Natural killer cell (primary cell): ENCODE data around the gene GFPT2. TPM values are rescaled to one million over a fixed set of nuclear protein-coding genes. Genes with fewer than 3 reads are reported as not detected.

Experiments
- ATAC-seq, 3 donors: fragments of 150-1000 bp in 2 of 3; fragments of 200-7000 bp in 1 of 3; cut with Tn5 transposase; 1 replicate in 1 of 3; 2 replicates in 2 of 3; pipeline ENCODE4 v1.10.0; 2021; ENCODE audit warnings: mild to moderate bottlenecking in 2 of 3, moderate library complexity in 2 of 3
- DNase-seq, 2 donors: peaks; one replicate each; pipeline versions ENCODE4 v3.0.0 to v3.0.0-alpha.2; 2013 to 2021; ENCODE audit warnings: mixed read lengths in 1 of 2
- H3K27ac ChIP-seq: one replicate; pipeline ENCODE4 v1.5.1; 2013; ENCODE audit warnings: mild to moderate bottlenecking, low read length
- H3K27me3 ChIP-seq: one replicate; pipeline ENCODE4 v1.6.1; 2013; ENCODE audit warnings: low read length; ENCODE audit not compliant: control insufficient read depth, insufficient read depth
- H3K36me3 ChIP-seq: one replicate; pipeline ENCODE4 v1.6.1; 2013; ENCODE audit warnings: low read length; ENCODE audit not compliant: control insufficient read depth, insufficient read depth
- H3K4me1 ChIP-seq: one replicate; pipeline ENCODE4 v1.6.1; 2013; ENCODE audit warnings: low read length; ENCODE audit not compliant: control insufficient read depth, insufficient read depth
- H3K4me3 ChIP-seq: one replicate; pipeline ENCODE4 v1.5.1; 2013; ENCODE audit warnings: low read length
- H3K9me3 ChIP-seq: one replicate; pipeline ENCODE4 v1.6.1; 2013; ENCODE audit warnings: low read length; ENCODE audit not compliant: control insufficient read depth, insufficient read depth
- H3K27ac Mint-ChIP-seq, 2 donors: one replicate each; pipeline ENCODE4 v1.8.0; 2022; ENCODE audit warnings: mild to moderate bottlenecking in 2 of 2, mixed read lengths in 2 of 2, moderate library complexity in 1 of 2
- H3K27me3 Mint-ChIP-seq, 2 donors: one replicate each; pipeline ENCODE4 v1.8.0; 2022; ENCODE audit warnings: low read depth in 2 of 2, mixed read lengths in 2 of 2
- H3K36me3 Mint-ChIP-seq: one replicate; pipeline ENCODE4 v1.8.0; 2022; ENCODE audit warnings: mixed read lengths
- H3K4me1 Mint-ChIP-seq, 2 donors: one replicate each; pipeline ENCODE4 v1.8.0; 2022; ENCODE audit warnings: mixed read lengths in 2 of 2
- H3K4me3 Mint-ChIP-seq: one replicate; pipeline ENCODE4 v1.8.0; 2022; ENCODE audit warnings: mild to moderate bottlenecking, moderate library complexity, mixed read lengths
- H3K9me3 Mint-ChIP-seq, 2 donors: one replicate each; pipeline ENCODE4 v1.8.0; 2022; ENCODE audit warnings: mixed read lengths in 2 of 2
- CTCF ChIP-seq: fragments of 200-600 bp; IDR thresholded peaks from one replicate; pipeline ENCODE4 v1.8.0; 2022; ENCODE audit warnings: antibody characterized with exemption
- WGBS: methylation state at CpG from one replicate; pipeline ENCODE4 v1.1.7; 2013; ENCODE audit warnings: missing lambda C conversion rate; ENCODE audit not compliant: insufficient coverage; 5-methylcytosine and 5-hydroxymethylcytosine counted together
- intact Hi-C: fragments of 100-400 bp; cut with micrococcal nuclease; formaldehyde crosslinking; loops from one replicate; pipeline ENCODE4 v1.14.2; 2022
- total RNA-seq, 4 donors: library from RNA; stranded (reverse); fragments of 120-200 nt in 1 of 4; gene quantifications; one replicate each; pipeline versions ENCODE4 v1.2.3 to v1.2.4, GENCODE V29; 2013 to 2022

GFPT2 gene
- total RNA-seq, 3 donors from 2014 or later (not counting 1 experiment from before 2014, with no cell fraction given), result 0.56 to 0.86 TPM; not detected in 1

DNA sequence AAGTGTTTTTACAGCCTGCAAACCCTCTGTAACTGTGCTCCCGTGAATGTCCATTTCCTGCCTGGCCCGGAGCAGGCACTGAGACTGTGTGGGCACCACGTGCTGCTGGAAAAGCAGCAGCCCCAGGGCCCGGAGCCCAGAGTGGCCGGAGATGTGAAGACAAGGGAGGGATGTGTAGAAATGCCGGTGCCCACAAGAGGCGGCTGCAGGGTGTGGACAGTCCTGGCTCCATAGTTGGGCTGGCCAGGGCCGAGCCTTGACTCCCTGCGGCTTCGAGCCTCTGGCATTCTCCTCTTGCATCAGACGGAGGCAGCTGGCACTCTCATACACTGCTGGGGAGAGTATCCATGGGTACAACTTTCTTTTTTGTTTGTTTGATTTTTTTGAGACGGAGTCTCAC lies 13.2 kb upstream of the GFPT2 start:
- Histone ChIP-seq H3K4me3 (no peak overlapping the region), H3K4me1 (peaks cover 21% of the 10 kb centered on the region), H3K27ac (no peak overlapping the region), H3K36me3 (no peaks in the 10 kb centered on the region), H3K9me3 (no peaks in the 10 kb centered on the region), H3K27me3 (no peaks in the 10 kb centered on the region)
- Mint-ChIP-seq H3K4me1 (peaks cover 10 to 17% of the 10 kb centered on the region in 2 donors), H3K4me3 (no peak overlapping the region), H3K36me3 (no peaks in the 10 kb centered on the region), H3K27ac (no peak overlapping the region), H3K27me3 (peaks cover 0 to 11% of the 10 kb centered on the region in 2 donors), H3K9me3 (no peaks in the 10 kb centered on the region)
- 77% methylated on average over 12 of the region's 12 CpGs for WGBS
- intact Hi-C loops, result no loop called here
- no peak for TF ChIP-seq CTCF
- ATAC-seq (no peak), DNase-seq (no peak)

DNA sequence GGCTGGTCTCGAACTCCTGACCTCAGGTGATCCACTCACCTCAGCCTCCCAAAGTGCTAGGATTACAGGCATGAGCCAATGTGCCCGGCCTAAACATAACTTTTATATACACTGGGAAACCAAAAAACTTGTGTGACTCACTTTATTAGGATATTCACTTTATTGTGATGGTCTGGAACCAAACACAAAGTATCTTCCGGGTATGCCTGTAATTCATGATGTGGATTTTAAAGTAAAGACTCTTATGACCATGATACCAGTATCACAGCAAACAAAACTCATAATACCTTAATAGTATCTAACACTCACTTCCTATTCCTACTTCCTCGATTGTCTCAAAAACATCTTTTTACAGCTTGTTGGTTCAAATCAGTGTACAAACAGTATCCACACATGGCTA lies 12.7 kb upstream of the GFPT2 start:
- ATAC-seq, result no peak
- H3K4me3 Mint-ChIP-seq, result no peak overlapping the region
- Histone ChIP-seq H3K9me3 (no peaks in the 10 kb centered on the region), H3K27me3 (no peaks in the 10 kb centered on the region), H3K4me3 (no peak overlapping the region), H3K36me3 (no peaks in the 10 kb centered on the region), H3K4me1 (peaks cover 21% of the 10 kb centered on the region), H3K27ac (no peak overlapping the region)
- peaks cover 10 to 17% of the 10 kb centered on the region in 2 donors for H3K4me1 Mint-ChIP-seq
- H3K27me3 Mint-ChIP-seq, result peaks cover 0 to 11% of the 10 kb centered on the region in 2 donors
- TF ChIP-seq CTCF, result no peak
- WGBS, result 15% methylated on average over 1 of the region's 4 CpGs
- DNase-seq, result no peak
- no peak overlapping the region for H3K27ac Mint-ChIP-seq
- no peaks in the 10 kb centered on the region for H3K36me3 Mint-ChIP-seq
- no peaks in the 10 kb centered on the region for H3K9me3 Mint-ChIP-seq
- intact Hi-C loops, result no loop called here

DNA sequence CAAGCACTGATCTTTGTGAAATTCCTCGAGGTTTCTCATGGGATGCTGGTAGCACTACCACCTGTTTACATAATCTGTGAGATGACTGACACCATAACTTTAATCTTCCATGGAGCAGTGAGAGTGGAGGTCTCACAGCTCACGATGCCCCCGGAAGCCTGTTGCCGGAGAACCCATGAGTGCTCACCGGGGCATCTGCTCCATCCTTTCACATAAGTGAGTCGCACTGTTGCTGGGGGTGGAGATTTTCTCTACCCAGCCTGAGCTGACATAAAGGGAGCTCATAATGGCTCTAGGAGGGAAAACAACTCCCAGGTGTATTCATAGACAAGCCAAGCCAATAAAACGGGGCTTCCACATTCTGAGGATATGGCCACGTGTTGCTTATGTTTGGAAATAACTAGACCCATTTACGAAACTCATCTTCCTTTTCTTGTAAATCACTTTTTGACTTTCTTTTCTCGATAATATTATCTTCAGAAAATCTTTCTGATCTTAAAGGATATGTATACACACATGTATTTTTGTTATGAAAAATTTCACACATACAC lies 11.2 kb upstream of the GFPT2 start:
- Mint-ChIP-seq H3K36me3 (no peaks in the 10 kb centered on the region), H3K4me1 (peaks cover 10 to 17% of the 10 kb centered on the region in 2 donors), H3K27me3 (peaks cover 0 to 11% of the 10 kb centered on the region in 2 donors), H3K27ac (no peak overlapping the region), H3K9me3 (no peaks in the 10 kb centered on the region), H3K4me3 (no peak overlapping the region)
- no peak for ATAC-seq
- no peak for TF ChIP-seq CTCF
- Histone ChIP-seq H3K36me3 (no peaks in the 10 kb centered on the region), H3K27me3 (no peaks in the 10 kb centered on the region), H3K4me3 (no peak overlapping the region), H3K4me1 (peaks cover 21% of the 10 kb centered on the region), H3K27ac (no peak overlapping the region), H3K9me3 (no peaks in the 10 kb centered on the region)
- intact Hi-C loops, result no loop called here
- no peak for DNase-seq
- WGBS, result 92% methylated on average over 9 of the region's 10 CpGs
